Esophagus muscularis mucosa (tissue), 4 donors: Measurements from ENCODE around the gene PKHD1. TPM values are rescaled to one million over a fixed set of nuclear protein-coding genes. Genes with fewer than 3 reads are reported as not detected.

Experiments used
- DNase-seq: peaks from one replicate; pipeline ENCODE4 v3.0.0-alpha.2; 2017; ENCODE audit errors: extremely low spot score
- H3K27ac ChIP-seq, 4 donors: fragments of 200-600 bp; sonication (generic); replicated peaks in 1 of 4; 1 replicate in 3 of 4; 2 replicates in 1 of 4; pipeline ENCODE4 v1.5.1; 2016 to 2019; ENCODE audit warnings: mild to moderate bottlenecking in 1 of 4
- H3K27me3 ChIP-seq, 4 donors: fragments of 200-600 bp; sonication (generic); one replicate each; pipeline versions ENCODE4 v1.5.1 to v1.6.0; 2016 to 2019
- H3K36me3 ChIP-seq, 4 donors: fragments of 200-600 bp; sonication (generic); one replicate each; pipeline ENCODE4 v1.5.1; 2016 to 2019
- H3K4me1 ChIP-seq, 4 donors: fragments of 200-600 bp; sonication (generic); one replicate each; pipeline ENCODE4 v1.5.1; 2016 to 2019
- H3K4me3 ChIP-seq, 4 donors: fragments of 200-600 bp; sonication (generic); 1 replicate in 2 of 4; 2 replicates in 2 of 4; pipeline ENCODE4 v1.5.1; 2016 to 2019; ENCODE audit warnings: mild to moderate bottlenecking in 4 of 4, moderate library complexity in 1 of 4
- H3K9me3 ChIP-seq, 4 donors: fragments of 200-600 bp; sonication (generic); 1 replicate in 3 of 4; 2 replicates in 1 of 4; pipeline ENCODE4 v1.5.1; 2016 to 2019
- EP300 ChIP-seq: sonication (generic); formaldehyde crosslinking; IDR thresholded peaks from one replicate; pipeline ENCODE4 v1.6.1; 2017; ENCODE audit warnings: antibody characterized with exemption
- POLR2A ChIP-seq: fragments of 450-650 bp; IDR thresholded peaks from one replicate; pipeline ENCODE4 v1.6.1; 2017; ENCODE audit warnings: antibody characterized with exemption, moderate library complexity, mild to moderate bottlenecking, low read depth
- POLR2AphosphoS5 ChIP-seq, 2 donors: sonication (generic); formaldehyde crosslinking; IDR thresholded peaks; one replicate each; pipeline ENCODE4 v1.6.1; 2017; ENCODE audit warnings: antibody characterized with exemption in 2 of 2
- WGBS: methylation state at CpG from one replicate; pipeline ENCODE4 v1.1.5; 2018; 5-methylcytosine and 5-hydroxymethylcytosine counted together
- intact Hi-C: fragments of 100-400 bp; cut with DNase I; formaldehyde crosslinking; loops from one replicate; pipeline ENCODE4 v1.15.1; 2023
- total RNA-seq, 4 donors: library from RNA; depleted of rRNA; stranded (reverse); fragments of >200 nt; gene quantifications; one replicate each; pipeline versions ENCODE4 v1.1.0 to v1.2.1, GENCODE V29; 2016
- TF ChIP-seq, protein P1 (sequence below), 3 experiments: fragments of 200-600 bp in 2 of 3; fragments of 450-650 bp in 1 of 3; sonication (generic) in 2 of 3; IDR thresholded peaks; one replicate each; pipeline ENCODE4 v1.5.1; 2017 to 2019; ENCODE audit warnings: antibody characterized with exemption in 3 of 3, mild to moderate bottlenecking in 2 of 3, moderate library complexity in 1 of 3

The PKHD1 gene
- total RNA-seq, 4 donors from 2014 or later = under 0.01 TPM; not detected in 3

GRCh38 chr6:51574040-51574439 is 513.4 kb downstream of the PKHD1 start:
- no peaks in the 10 kb centered on the region for H3K4me1 ChIP-seq
- H3K27ac ChIP-seq = no peak overlapping the region
- H3K27me3 ChIP-seq = no peaks in the 10 kb centered on the region
- peaks cover 0 to 7% (median 3%) of the 10 kb centered on the region in 4 donors for H3K9me3 ChIP-seq
- TF ChIP-seq EP300 (no peak), POLR2A (no peak), POLR2AphosphoS5 (IDR thresholded peaks at IDR 0.05) (no peak)
- TF ChIP-seq, protein P1, sequence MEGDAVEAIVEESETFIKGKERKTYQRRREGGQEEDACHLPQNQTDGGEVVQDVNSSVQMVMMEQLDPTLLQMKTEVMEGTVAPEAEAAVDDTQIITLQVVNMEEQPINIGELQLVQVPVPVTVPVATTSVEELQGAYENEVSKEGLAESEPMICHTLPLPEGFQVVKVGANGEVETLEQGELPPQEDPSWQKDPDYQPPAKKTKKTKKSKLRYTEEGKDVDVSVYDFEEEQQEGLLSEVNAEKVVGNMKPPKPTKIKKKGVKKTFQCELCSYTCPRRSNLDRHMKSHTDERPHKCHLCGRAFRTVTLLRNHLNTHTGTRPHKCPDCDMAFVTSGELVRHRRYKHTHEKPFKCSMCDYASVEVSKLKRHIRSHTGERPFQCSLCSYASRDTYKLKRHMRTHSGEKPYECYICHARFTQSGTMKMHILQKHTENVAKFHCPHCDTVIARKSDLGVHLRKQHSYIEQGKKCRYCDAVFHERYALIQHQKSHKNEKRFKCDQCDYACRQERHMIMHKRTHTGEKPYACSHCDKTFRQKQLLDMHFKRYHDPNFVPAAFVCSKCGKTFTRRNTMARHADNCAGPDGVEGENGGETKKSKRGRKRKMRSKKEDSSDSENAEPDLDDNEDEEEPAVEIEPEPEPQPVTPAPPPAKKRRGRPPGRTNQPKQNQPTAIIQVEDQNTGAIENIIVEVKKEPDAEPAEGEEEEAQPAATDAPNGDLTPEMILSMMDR (IDR thresholded peaks at IDR 0.05) = no peak
- intact Hi-C loops = no loop called here
- whole genome bisulfite sequencing = 90% methylated on average over 1 of the region's 1 CpG
- no peak overlapping the region for H3K4me3 ChIP-seq
- H3K36me3 ChIP-seq = no peaks in the 10 kb centered on the region
- no peak for DNase-seq

- intact Hi-C loops = no loop called here
- no peaks in the 10 kb centered on the region for H3K36me3 ChIP-seq
- 89% methylated on average over 1 of the region's 1 CpG for WGBS
- no peaks in the 10 kb centered on the region for H3K4me1 ChIP-seq
- TF ChIP-seq EP300 (no peak), POLR2A (no peak), POLR2AphosphoS5 (IDR thresholded peaks at IDR 0.05) (no peak)
- TF ChIP-seq, protein P1 (IDR thresholded peaks at IDR 0.05) = no peak
- H3K9me3 ChIP-seq = peaks cover 0 to 5% (median under 1%) of the 10 kb centered on the region in 4 donors
- DNase-seq = no peak
- no peak overlapping the region for H3K27ac ChIP-seq
- no peak overlapping the region for H3K4me3 ChIP-seq
- no peaks in the 10 kb centered on the region for H3K27me3 ChIP-seq
These were observed 516.2 kb downstream of the PKHD1 start for GRCh38 chr6:51571168-51571567.

DNA sequence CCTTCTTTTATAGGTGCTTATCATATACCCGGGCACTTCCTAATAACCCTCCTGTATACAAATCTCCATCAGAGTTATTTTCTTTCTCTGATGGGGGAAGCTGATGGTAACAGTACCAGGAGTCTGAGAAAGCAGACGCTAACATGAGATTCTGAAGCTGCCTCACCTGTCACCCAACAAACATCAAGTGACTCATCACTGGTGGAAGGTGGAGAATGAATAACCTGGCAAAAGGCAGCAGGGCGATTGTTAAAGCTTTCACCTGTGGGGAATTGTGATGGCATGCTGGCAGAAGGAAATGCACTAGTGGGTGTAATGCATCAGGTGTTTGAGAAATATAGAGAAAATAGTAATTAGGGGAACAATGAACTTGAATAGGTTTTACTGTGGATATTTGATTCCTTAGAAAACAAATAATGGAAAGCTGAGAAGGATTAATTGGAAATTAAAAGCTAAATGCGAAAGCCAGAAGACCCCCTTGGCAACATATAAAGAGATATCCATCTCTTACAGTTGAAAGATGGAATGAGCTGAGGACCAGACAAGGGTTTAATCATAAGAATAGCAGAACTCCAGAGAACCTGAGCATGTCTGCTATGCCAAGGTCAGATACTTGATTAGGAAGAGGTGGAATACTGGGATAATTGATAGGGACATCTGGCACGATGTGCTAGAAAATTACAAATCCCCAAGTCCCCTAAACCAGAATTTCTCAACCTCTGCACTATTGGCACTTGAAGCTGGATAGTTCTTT is 517.1 kb downstream of the PKHD1 start:
- Histone ChIP-seq H3K36me3 (no peaks in the 10 kb centered on the region), H3K27me3 (no peaks in the 10 kb centered on the region), H3K4me1 (no peaks in the 10 kb centered on the region), H3K4me3 (no peak overlapping the region), H3K9me3 (no peaks in the 10 kb centered on the region), H3K27ac (no peak overlapping the region)
- WGBS = 88% methylated on average over 5 of the region's 5 CpGs
- TF ChIP-seq, protein P1 (IDR thresholded peaks at IDR 0.05) = no peak
- TF ChIP-seq EP300 = no peak
- no peak for TF ChIP-seq POLR2A
- no peak for TF ChIP-seq POLR2AphosphoS5 (IDR thresholded peaks at IDR 0.05)
- intact Hi-C loops = no loop called here
- no peak for DNase-seq

- Histone ChIP-seq H3K4me3 (no peak overlapping the region), H3K9me3 (no peaks in the 10 kb centered on the region), H3K27me3 (no peaks in the 10 kb centered on the region), H3K36me3 (no peaks in the 10 kb centered on the region), H3K27ac (no peak overlapping the region), H3K4me1 (no peaks in the 10 kb centered on the region)
- TF ChIP-seq POLR2A = no peak
- TF ChIP-seq, protein P1 (IDR thresholded peaks at IDR 0.05) = no peak
- no peak for TF ChIP-seq POLR2AphosphoS5 (IDR thresholded peaks at IDR 0.05)
- TF ChIP-seq EP300 = no peak
- WGBS = 80% methylated on average over 1 of the region's 1 CpG
- DNase-seq = no peak
- intact Hi-C loops = no loop called here
These were observed 517.8 kb downstream of the PKHD1 start for GRCh38 chr6:51569594-51569993.
